ENCODE data around the gene FAM163A.
"Not testable (repeated sequence)": the region's sequence is repeated elsewhere in the genome, so short reads cannot be mapped to it uniquely, and the experiment has no call there.

FAM163A gene
- 0 to 0.12 (median 0) reads per million in 18 experiments for total RNA-seq

DNA sequence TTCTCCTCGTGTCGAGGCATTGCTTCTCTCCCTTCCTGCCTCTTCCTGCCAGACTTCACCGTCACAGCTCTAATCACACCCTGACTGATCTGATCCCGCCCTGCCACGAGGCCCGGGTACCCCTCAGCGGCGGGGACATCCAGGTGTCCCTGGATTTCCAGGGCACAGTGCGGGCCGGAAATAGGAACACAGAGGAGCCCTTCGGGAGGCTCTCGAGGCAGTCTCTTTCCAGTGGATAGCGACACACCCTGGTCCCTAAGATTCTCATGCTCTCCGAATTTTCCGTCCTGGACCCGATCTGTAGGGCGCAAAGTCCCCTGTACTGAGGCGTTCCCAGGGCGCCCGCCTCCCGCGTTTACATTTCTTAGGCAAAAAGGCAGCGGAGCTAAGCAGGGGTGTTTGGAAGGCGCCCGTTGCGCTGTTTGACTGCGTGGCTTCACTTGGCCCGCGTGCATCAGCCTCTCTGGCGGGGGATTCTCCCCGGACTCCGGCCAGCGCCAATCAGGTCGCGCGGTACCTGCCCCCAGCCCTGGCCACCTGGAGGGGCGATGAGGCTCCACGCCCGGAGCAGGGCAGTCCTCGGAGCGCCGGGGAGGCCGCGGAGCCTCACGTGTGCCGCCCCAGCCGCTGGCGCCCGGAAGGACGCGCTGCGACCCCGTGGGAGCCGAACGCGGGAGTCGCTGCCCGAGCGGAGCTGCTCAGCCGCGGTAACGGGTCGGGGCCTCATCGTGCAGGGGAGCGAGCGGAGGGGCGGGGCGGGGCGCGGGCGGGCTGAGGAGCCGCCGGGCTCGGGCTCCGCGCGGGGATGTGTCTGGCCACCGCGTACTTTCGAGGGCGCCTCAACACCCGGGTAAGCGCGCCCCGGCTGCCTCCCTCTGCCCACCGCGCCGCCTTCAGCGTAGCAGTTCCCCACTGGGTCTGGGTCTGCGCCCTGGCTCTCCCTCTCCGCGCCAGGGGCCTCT, at the start of gene FAM163A:
Gene FAM163A, plus strand, starts transcription at position 575 of the 962 bp plus-strand sequence. CDS start 69,807 bp downstream, outside the sequence.
- no peak for DNase-seq

DNA sequence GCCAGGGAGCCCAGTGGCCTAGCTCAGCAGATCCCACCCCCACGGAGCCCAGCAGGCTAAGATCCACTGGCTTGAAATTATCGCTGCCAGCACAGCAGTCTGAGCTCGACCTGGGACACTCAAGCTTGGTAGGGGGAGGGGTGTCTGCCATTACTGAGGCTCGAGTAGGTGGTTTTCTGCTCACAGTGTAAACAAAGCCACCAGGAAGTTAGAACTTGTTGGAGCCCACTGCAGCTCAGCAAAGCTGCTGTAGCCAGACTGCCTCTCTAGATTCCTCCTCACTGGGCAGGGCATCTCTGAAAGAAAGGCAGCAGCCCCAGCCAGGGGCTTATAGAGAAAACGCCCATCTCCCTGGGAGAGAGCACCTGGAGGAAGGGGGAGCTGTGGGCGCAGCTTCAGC, 48.6 kb upstream of the FAM163A start:
- not testable (repeated sequence) for DNase-seq

DNA sequence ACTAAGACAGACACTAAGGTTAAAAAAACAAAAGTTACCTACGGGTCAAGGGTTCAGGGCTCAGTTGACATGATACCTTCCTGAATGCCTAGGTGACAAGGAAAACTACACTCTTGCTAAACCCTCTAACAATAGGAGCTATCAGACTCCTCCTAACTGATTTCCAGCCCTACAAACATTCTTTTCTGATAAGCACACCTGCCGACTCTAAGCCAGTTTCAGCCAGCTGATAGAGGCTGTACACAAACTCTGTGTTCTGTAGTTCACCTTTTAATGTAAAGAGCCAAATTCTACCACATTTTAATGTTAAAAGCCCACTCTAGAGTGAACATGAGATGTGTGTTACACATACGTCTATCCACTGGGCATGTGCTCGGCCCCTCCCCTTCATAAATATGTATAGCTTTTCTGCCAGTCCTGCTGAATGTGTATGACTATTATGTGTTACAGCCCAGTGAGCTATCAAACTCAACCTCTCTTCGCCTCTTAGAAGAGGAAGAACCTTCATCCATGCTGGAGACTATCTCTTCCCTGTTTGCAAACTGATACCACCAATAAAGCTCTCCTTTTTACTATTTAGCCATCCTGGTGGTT, 40.0 kb upstream of the FAM163A start:
- no peak for DNase-seq

DNA sequence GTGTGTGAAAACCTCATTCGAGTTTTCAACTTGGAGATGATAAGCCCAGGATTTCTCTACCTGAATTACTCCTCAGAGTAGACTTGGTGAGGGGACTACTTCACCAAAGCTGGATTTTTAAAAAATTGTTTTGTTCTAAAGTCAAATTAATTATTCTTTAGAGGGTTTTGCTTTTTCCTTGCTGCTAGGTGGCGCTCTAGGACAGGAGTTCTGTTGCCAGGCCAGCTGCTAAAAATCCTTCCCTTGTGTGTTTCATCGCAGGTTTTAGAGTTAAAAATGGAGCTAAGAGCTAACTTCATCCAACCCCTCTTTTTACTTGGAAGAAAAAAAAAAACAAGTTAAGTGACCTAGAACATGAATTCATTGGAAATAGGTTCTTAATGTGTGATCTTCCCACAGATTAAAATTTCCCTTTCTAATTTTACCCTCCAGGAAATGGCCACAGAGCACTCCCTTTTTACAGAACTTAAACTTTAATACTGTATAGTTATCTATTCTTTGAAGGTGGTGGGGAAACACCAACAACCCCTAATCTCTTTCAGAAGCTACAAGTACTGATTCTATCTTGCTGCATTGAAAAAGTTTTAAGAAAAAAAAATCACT, 36.7 kb upstream of the FAM163A start:
- peak; percentile 29 to 60 for DNase-seq

DNA sequence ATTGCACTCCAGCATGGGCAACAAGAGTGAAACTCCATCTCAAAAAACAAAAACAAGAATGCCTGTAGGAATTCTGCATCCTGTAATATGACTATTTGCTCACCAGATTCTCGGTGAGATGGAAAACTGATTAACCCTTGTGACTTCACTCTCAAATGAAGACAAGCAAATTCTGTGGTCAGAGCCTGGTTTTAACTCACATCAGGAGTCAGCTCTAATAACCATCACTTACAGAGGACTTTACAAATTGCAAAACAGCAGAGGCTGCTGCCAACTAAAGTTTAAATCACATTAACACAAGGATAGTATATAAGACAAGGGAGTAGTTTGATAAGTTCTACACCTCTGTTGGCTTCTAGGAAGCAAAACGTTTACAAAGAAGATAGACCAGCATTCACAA, 35.7 kb upstream of the FAM163A start:
- no peak for DNase-seq

DNA sequence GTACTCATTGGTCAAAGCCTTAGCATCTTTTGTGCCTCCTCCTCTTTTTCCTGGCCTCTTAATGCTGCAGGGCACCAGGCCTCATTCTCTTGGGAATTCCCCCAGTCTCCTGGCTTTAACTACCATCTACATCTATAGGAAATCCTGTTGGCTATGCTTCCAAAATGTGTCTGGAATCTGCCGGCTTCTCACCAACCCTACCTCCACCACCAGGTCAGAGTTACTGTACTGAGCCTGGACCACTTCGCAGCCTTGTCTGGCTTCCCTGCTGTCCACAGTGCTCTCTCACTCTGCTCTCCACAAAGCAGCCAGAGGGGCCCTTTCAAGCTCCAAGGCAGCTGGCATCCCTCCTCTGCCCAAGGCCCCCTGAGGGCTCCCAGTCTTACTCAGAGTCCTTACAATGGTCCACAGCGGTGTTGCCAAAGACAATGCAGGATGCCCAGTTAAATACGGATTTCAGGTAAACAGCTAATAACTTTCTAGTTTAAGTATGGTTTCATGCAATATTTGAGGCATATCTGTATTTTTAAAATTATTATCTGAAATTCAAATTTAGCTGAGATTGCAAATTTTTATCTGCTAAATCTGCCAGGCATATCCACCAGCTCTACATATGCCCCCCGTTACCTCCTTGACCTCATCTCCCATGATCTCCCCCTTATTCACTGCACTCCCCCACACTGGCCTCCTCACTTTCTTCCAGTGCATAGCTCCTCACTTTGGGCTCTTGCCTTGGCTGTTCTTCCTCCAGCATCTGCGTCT, 34.5 kb upstream of the FAM163A start:
- DNase-seq: no peak

DNA sequence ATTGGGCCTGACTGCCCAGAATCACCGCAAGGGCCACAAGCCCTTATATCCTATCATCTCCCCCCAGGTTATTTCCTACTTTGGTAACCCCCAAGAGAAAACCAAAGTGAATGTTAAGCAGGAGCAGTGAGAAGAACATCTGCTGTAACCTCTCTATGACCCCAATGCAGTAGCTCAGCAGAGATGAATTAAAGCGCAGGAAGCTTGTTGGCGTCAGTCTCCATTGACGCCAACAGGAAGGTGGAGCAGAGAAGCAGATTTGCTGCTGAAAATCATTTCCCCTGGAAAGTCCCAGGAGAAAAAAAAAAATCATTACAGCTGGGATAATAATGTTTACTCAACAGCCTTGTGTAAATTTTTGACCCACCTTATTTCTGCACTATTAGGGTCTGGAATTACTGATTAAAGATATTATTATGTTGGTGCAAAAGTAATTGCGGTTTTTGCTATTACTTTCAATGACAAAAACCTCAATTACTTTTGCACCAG, 33.2 kb upstream of the FAM163A start:
- peak in 1 of 2 donors; percentile 14 for DNase-seq

DNA sequence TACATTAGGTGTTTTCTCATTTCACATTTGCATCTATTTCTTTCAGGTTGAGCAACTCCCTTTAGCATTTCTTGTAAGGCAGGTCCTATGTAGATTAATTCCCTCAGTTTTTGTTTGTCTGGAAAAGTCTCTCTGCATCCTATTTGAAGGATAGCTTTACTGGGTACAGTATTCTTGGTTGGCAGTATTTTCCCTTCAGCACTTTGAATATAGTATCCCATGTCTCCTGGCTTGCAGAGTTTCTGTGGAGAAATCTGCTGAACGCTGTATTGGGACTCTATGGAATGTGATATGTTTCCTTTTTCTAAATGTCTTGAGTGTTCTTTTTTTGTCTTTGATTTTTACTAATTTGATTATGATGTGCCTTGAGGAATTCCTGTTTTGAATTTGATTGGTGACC, 28.9 kb upstream of the FAM163A start:
- DNase-seq: no peak

DNA sequence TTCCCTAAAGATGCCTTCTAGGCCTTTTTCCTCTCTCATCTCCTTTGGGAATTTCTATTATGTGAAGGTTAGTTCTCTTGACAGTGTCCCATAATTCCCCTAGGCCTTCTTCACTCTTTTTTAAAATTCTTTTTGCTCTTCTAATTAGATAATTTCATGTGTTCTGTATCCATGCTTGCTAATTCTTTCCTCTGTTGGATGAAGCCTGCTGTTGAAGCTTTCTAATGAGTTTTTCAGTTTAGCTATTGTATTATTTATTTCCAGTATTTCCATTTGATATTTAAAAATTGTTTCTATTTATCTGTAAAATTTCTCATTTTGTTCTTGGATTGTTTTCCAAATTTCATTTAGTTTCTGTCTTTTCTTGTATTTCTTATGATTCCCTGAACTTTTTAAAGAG, 28.5 kb upstream of the FAM163A start:
- no peak for DNase-seq

DNA sequence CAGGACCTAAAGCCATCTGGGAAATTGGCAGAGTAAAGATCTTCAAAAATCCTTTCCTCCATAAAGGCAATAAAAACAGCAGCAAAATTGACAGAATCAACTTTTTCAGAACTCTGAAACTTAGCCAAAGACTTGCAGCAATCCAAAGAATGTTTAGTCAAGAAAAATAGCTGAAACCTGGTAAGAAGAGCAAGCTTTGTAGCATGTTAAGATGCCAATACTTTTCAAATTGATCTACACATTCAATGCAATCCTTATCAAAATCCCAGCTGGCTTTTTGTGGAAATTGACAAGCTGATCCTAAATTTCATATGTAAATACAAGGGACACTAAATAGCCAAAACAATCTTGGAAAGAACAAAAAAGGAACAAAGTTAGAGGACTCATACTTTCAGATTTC, 23.8 kb upstream of the FAM163A start:
- DNase-seq: no peak

DNA sequence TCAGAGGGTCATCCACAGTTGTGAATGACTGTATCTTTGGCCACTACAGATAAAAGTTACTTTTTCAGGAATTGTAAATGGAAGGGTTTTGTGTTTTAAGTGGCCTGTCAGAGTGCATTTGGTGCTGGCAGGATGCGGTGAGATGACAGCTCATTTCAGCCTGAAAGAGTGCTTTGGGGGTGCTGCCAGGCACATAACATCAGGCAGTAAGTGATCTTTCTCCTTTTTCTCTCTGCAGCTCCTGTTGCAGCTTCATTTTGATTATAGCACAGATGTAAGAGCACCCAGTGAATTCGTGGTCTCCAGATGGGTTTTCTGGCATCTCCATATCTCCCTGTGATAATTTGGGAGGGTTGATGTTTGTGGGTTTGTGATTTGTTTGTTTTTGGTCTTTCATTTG, 14.8 kb upstream of the FAM163A start:
- DNase-seq: no peak

DNA sequence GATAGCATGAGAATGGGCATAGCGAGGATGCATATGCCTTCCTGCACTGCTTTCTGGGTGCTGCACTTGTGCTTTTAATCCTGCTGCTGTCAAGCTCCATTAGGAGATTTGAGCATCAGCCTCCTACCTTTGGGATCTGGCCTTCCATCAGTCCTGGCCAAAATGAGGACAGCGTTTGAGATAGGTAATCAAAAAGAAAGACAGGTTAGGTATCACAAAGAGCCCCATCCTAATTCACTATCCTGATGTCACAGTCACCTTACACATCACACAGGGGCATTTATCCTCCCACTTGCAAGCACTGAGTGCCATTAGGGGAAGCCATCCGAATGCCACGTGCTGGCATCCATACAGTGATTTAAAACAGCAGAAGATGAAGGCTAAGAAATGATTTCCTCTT, 13.2 kb upstream of the FAM163A start:
- DNase-seq: no peak

DNA sequence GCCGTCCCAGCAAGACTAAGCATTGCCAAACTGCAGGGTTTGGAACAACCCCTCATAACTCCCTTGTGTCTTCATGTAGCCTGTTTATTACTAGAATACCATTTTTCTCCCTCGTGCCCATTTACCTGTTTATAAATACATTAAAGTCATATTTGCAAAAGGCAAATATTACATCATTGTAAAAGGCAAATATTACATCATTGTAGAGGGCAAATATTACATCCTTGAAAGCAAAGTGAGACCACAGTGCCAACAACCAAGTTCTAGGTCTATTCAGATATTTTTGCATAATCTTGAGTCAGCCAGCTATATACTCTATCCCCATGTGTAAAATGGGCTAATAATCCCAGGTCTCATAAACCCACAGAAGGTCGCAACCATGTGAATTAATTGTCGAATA, 11.4 kb upstream of the FAM163A start:
- DNase-seq: no peak

DNA sequence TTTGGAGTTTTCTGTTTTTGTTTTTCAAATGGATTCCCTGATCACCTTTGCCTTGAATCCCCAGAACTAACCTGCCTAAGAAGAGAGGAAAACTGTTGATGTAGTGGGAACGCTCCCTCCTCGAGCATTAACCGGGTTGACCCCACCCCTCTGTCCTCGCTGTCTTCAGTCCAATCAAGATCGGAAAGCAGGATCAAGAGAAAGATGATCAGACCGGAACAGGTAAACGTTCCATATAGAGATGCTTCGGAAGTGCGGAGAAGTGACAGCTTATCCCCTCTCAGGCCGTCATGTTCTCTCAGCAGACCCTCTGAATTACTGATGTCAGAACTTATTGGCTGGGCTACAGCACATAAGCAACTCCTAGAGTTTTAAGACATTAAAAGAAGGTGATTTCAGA, 800 bp upstream of the FAM163A start:
- DNase-seq: no peak

DNA sequence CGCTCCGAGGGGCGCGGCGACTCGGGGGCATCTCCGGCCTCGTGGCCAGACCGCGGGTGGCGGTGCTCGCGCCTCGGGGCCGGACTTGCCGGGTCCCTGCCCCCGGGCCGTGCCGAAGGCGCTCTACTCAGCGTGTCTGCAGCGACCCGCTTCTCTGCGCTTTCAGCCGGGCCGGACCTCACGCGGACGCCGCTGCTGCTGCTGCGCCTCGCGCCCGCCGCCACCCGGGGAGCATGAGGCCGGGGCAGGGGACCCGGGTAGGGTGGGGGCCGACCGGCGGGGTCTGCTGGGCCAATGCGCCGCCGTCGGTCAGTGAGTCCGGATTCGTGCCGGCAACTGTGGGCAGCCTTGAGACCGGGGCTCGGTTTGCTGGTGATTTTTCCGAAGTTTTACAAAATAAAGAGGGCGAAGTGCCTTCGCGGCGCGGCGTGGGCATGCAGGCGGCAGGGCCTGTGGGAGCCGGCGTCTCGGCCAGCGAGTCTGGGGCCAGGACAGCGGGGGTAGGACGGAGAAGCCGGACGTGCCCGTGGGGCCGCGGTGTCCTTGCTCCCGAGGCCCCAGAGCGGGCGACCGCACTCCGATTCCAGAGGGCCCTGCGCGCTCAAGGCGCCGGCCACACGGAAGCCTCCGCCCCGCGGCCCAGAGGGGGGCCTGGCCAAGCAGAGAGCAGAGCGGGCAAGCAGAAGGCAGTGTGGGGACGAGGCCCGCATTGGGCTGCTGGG, 749 bp downstream of the FAM163A start:
- no peak for DNase-seq

DNA sequence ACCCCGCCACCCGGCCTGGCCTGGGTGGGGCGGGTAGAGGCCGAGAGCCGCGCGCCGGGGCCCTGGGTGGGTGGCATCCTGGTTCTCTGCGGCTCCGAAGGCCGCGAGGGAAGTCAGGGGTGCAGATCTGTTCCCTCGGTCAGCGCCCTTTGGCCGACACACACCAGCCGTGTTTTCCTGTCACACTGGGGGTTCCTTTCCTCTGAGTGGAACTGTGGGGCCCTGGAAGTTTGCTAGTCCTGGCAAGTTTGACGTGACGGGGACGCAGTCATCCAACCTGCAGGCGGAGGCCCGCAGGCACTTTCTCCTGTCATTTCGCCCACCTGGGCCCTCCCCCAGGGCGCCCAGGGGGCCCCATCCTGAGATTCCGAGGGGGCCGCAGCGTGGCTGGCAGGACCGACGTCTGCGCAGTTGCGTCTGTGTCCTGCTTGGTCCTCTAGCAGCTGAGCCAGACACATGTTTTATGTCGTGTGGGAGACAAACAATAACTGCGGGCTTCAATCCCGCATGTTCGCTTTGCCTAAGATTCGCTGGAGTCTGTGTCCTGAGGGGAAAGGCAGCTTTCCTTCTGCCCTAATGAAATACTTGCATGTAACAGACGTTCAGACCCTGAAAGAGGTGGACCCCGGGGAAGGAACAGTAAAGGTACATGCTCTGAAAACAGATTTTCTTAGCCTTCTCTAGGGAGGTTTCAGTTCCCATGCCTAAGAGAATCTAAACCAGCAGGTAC, 1.5 kb downstream of the FAM163A start:
- DNase-seq: no peak

DNA sequence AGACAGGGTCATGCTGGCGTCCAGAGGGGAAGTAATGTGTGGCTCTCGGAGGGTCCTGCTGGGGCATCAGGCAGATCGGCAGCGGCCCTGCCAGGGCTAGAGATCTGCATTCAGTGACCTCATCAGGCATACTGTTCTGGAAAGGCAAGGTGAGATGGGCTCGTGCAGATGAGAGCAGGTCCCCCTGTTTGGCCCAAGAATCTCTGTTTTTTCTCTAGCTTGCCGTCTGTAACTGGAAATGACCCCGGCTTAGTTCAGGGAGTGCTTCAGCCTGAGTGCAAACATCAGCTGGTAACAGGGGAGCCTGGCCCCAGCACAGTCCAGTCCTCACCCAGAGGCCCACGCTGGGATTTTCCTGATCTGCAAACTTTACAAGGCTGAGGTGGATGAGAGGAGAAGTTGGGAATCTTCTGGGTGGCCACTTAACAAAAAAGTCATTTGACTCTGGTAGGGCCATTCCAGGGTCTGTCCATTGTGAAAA, 2.1 kb downstream of the FAM163A start:
- no peak for DNase-seq

DNA sequence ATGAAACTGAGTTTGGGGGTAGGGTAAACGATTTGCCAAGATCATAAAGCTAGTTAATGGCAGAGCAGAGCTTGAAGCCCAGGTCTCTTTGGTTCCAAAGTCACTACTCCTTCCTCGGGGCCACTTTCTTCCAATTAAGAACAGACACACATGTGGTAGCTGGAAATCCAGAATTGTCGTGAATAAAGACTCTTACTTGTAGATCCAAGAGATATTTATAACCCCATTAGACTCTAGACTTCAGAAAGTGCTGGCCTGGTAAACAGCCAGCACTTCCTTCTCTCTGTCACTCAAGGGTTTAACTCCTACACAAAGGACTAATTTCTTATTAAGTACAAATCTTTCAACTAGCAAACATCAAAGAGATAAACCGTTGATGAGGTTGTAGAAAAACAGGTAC, 2.7 kb downstream of the FAM163A start:
- no peak for DNase-seq

DNA sequence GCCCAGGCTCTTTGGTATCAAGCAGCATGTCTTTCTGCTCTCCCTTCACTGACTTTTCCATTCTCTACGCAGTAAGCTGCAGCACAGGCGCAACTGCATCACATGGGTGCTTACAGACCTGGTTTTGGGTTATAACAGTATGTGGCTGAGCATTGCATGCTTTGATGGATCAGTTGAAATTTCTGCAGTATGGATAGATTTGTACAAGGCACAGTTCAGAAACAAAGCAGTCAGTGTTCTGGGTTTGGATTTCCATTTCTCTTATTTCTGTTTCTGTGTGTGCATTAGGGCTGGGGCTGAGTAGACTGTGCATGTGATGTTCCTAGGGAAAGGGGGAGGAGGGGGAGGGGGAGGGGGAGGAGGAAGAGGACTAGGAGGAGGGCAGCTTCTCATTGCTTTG, 4.5 kb downstream of the FAM163A start:
- DNase-seq: no peak

DNA sequence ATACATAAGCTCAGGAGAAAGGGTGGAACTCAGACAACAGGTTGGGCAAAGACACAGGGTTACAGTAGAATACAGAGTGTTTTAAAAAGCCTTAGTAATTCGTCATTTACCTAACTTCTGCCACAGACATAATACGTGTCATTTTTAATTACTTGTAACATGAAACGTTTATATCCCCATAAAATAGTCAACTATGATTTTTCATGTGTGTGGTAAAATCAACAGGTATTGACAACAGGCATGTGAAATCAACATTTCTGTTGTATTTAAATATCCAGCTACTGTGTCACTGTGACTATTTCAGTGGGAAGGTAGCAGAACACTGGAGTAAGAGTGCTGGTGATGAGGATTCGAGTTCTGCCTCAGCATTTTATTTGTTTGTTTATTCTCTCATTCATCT, 5.7 kb downstream of the FAM163A start:
- no peak for DNase-seq

DNA sequence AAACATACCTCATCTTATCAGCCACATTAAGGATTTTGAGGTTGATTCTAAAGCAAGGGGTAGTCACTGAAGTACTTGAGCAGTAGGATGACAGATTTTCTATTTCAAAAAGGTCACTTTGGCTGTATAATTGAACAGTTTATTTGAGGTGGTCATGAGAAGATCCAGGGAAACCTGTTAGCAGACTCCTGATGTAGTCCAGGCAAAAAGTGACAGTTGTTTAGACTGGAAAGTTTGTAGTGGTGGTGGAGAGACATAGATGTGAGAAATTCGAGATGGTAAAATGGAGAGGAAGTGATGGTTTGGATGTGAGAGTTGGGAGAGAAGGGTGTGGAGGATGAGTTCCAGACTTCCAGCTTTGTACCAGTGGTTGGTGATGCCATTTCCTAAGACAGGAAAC, 7.5 kb downstream of the FAM163A start:
- DNase-seq: no peak
